Uterus (tissue), 2 donors: ENCODE data around the gene FAM168B.

Experiments
- POLR2A ChIP-seq, 2 donors: fragments of 450-650 bp; IDR thresholded peaks; one replicate each; pipeline ENCODE4 v1.6.1; 2016; ENCODE audit warnings: antibody characterized with exemption in 2 of 2, mild to moderate bottlenecking in 1 of 2, moderate library complexity in 1 of 2
- TF ChIP-seq, protein P1 (sequence below), 4 experiments: fragments of 200-600 bp in 2 of 4; fragments of 450-650 bp in 2 of 4; sonication (generic) in 2 of 4; IDR thresholded peaks; one replicate each; pipeline ENCODE4 v1.5.1; 2016 to 2019; ENCODE audit warnings: antibody characterized with exemption in 4 of 4, mild to moderate bottlenecking in 2 of 4, moderate library complexity in 1 of 4

DNA sequence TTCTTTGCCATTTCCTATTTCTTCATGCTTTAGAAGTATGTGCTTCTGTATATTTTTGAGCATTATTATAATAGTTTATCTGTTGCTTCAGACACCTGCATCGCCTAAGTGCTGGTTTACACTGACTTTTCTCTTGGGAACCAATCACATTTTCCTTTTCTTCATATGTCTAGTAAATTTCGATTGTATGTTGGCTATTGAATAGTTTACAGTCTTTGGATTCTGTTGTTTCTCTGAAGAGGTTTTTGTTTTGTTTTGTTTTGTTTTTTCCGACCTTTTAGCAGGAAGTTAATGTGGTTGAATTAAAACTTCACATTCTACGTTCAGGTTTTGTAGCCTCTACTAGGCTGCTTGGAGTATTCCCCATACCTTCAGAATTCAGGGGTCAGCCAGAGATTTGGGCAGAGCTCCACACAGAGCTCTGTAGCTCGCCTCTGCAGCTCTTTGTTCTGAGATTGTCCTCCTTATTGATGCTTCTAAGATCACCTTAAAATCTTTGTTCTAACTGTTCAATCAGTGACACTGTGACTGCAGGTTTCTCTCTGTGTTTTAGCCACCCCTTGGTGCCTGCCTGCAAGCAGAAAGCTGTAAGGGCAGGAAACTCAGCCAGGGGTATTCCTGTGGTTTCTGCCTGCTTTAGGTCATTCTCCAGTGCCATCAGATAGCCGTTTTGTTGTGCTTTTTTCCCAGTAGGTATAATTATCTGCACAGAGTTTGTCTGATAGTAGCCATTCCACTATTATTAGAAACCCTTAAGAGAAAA is 83.4 kb downstream of the FAM168B start:
- TF ChIP-seq, protein P1, sequence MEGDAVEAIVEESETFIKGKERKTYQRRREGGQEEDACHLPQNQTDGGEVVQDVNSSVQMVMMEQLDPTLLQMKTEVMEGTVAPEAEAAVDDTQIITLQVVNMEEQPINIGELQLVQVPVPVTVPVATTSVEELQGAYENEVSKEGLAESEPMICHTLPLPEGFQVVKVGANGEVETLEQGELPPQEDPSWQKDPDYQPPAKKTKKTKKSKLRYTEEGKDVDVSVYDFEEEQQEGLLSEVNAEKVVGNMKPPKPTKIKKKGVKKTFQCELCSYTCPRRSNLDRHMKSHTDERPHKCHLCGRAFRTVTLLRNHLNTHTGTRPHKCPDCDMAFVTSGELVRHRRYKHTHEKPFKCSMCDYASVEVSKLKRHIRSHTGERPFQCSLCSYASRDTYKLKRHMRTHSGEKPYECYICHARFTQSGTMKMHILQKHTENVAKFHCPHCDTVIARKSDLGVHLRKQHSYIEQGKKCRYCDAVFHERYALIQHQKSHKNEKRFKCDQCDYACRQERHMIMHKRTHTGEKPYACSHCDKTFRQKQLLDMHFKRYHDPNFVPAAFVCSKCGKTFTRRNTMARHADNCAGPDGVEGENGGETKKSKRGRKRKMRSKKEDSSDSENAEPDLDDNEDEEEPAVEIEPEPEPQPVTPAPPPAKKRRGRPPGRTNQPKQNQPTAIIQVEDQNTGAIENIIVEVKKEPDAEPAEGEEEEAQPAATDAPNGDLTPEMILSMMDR (IDR thresholded peaks at IDR 0.05) = no peak
- no peak for TF ChIP-seq POLR2A (IDR thresholded peaks at IDR 0.05)
